NT2/D1 (cell line): ENCODE data around the gene NFAM1.
A peak's percentile ranks its signal among the peaks of the same experiment; 100 is the strongest.

ENCODE experiments used
- DNase-seq: peaks from one replicate; pipeline ENCODE4 v3.0.0-alpha.2; 2011; ENCODE audit warnings: low read depth, low spot score
- H3K27me3 ChIP-seq: 2 replicates; pipeline ENCODE4 v1.6.0; 2011; ENCODE audit warnings: mild to moderate bottlenecking; ENCODE audit not compliant: insufficient read length, insufficient read depth
- H3K36me3 ChIP-seq: 2 replicates; pipeline ENCODE4 v1.6.1; 2011; ENCODE audit warnings: mild to moderate bottlenecking, low read length, mixed read lengths; ENCODE audit not compliant: insufficient read depth, insufficient read length
- H3K4me1 ChIP-seq: 2 replicates; pipeline ENCODE4 v1.5.1; 2011; ENCODE audit not compliant: insufficient read depth, insufficient read length
- H3K4me3 ChIP-seq: 2 replicates; pipeline ENCODE4 v1.5.1; 2011; ENCODE audit warnings: low read depth; ENCODE audit not compliant: insufficient read length
- H3K9ac ChIP-seq: 2 replicates; pipeline ENCODE4 v1.6.0; 2011; ENCODE audit warnings: low read depth; ENCODE audit not compliant: insufficient read length
- H3K9me3 ChIP-seq: 2 replicates; pipeline ENCODE4 v1.5.1; 2011; ENCODE audit warnings: mild to moderate bottlenecking, low read length; ENCODE audit not compliant: insufficient read depth
- SUZ12 ChIP-seq: IDR thresholded peaks from 2 replicates; pipeline ENCODE4 v1.6.1; 2011; ENCODE audit not compliant: insufficient read length, insufficient read depth; ENCODE audit errors: extremely low read depth
- YY1 ChIP-seq: IDR thresholded peaks from 2 replicates; pipeline ENCODE4 v1.6.1; 2011; ENCODE audit not compliant: insufficient read length, insufficient read depth
- ZNF274 ChIP-seq: IDR thresholded peaks from 2 replicates; pipeline ENCODE4 v1.6.1; 2011; ENCODE audit warnings: mild to moderate bottlenecking, low read depth, low read length

Gene NFAM1

GRCh38 chr22:42376711-42377554 lies 55.3 kb downstream of the NFAM1 start:
- Histone ChIP-seq H3K36me3 (no peaks in the 10 kb centered on the region), H3K9me3 (peaks cover 5% of the 10 kb centered on the region; the same call in 1 of the 2 replicates), H3K4me1 (peaks cover 14% of the 10 kb centered on the region), H3K27me3 (no peaks in the 10 kb centered on the region), H3K4me3 (no peak overlapping the region), H3K9ac (peak overlapping the region; percentile 8)
- DNase-seq, result peak; percentile 73
- TF ChIP-seq ZNF274 (no peak), YY1 (peak; percentile 17), SUZ12 (no peak)

DNA sequence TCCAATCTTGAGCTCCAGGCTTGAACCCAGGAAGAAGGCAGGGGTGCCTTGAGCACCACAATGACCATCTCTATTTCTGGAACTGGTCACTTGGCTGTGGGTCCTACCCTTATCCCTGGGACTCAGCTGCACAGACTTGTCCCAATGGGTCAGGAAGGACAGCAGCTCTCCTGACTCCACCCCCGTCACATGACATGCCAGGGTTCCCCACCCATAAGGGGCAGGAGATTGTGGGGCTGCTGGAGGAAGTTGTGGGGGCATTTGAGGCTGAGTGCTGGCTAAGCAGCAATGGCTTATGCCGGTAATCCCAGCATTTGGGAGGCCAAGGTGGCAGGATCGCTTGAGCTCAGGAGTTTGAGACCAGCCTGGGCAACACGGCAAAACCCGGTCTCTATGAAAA lies 56.2 kb downstream of the NFAM1 start:
- Histone ChIP-seq H3K9me3 (peaks cover 5% of the 10 kb centered on the region; the same call in 1 of the 2 replicates), H3K4me1 (peaks cover 6% of the 10 kb centered on the region), H3K4me3 (no peak overlapping the region), H3K36me3 (no peaks in the 10 kb centered on the region), H3K27me3 (peaks cover 8% of the 10 kb centered on the region), H3K9ac (no peak overlapping the region)
- DNase-seq, result no peak
- no peak for TF ChIP-seq SUZ12
- no peak for TF ChIP-seq YY1
- no peak for TF ChIP-seq ZNF274

- Histone ChIP-seq H3K4me1 (peaks cover 5% of the 10 kb centered on the region), H3K4me3 (no peak overlapping the region), H3K9ac (no peak overlapping the region), H3K9me3 (no peaks in the 10 kb centered on the region), H3K27me3 (peaks cover 29% of the 10 kb centered on the region), H3K36me3 (no peaks in the 10 kb centered on the region)
- DNase-seq, result no peak
- no peak for TF ChIP-seq ZNF274
These were observed 59.2 kb downstream of the NFAM1 start for GRCh38 chr22:42372976-42373375.

DNA sequence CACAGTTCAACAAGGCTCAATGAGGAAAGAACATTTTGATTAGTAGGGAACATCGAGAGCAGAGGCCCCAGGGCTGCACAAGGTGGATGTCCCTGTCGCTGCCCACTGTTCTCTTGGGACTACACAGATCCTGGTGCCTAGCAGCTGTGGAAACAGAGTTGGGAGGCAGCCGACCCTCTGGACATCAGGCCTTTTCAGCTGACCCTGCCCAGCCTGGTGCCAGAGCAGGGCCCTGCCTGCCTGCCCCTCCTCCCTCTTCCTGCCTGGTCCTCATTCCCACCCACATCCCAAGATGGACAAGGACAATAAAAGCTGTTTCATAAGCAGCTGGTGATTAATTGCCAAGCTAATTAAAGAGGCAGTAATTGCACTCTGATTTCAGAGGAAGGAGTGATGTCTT lies 60.7 kb downstream of the NFAM1 start:
- no peak for DNase-seq
- no peak overlapping the region for H3K4me3 ChIP-seq
- no peaks in the 10 kb centered on the region for H3K36me3 ChIP-seq
- peaks cover 43% of the 10 kb centered on the region for H3K27me3 ChIP-seq
- peaks cover 15% of the 10 kb centered on the region for H3K4me1 ChIP-seq
- TF ChIP-seq YY1, result no peak
- no peak for TF ChIP-seq ZNF274
- no peak for TF ChIP-seq SUZ12
- peaks cover 6% of the 10 kb centered on the region; the same call in 1 of the 2 replicates for H3K9me3 ChIP-seq
- H3K9ac ChIP-seq, result no peak overlapping the region

GRCh38 chr22:42371099-42371498 lies 61.1 kb downstream of the NFAM1 start:
- H3K4me3 ChIP-seq, result no peak overlapping the region
- H3K36me3 ChIP-seq, result no peaks in the 10 kb centered on the region
- DNase-seq, result no peak
- peaks cover 19% of the 10 kb centered on the region for H3K4me1 ChIP-seq
- peaks cover 6% of the 10 kb centered on the region; the same call in 1 of the 2 replicates for H3K9me3 ChIP-seq
- peaks cover 46% of the 10 kb centered on the region for H3K27me3 ChIP-seq
- H3K9ac ChIP-seq, result no peak overlapping the region
- TF ChIP-seq YY1 (no peak), SUZ12 (no peak), ZNF274 (no peak)

GRCh38 chr22:42369250-42370041 lies 62.8 kb downstream of the NFAM1 start:
- DNase-seq, result peak; percentile 82

More at GRCh38 chr22:42369250-42370041, 62.8 kb downstream of the NFAM1 start:
- Histone ChIP-seq H3K9me3 (peaks cover 6% of the 10 kb centered on the region; the same call in 1 of the 2 replicates), H3K9ac (peak overlapping the region; percentile 90), H3K4me3 (peak overlapping the region; percentile 66), H3K27me3 (peaks cover 46% of the 10 kb centered on the region), H3K36me3 (no peaks in the 10 kb centered on the region), H3K4me1 (peaks cover 21% of the 10 kb centered on the region)
- no peak for TF ChIP-seq YY1
- TF ChIP-seq ZNF274, result no peak
- no peak for TF ChIP-seq SUZ12
